Measurements from ENCODE around the gene PPM1L.
A peak's percentile ranks its signal among the peaks of the same experiment; 100 is the strongest.

PPM1L gene

DNA sequence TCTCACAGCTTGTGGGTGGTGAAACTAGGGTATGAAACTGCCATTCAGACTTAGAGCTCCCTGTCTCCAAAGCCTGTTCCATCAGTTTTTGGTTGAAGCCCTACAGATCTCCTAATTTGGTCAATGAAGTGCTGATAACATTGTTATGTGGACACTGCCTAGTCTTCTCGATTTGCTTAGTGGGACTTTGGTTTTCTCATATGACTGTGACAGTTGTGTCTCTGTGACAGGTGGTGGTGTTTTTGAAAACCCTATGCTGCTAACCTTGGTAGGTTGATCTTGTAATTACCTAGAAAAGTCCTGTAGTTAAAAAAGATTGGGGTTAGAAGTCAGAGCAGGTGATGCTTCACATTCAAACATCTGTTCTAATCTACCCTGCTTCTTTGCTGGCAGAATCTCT is 9.2 kb downstream of the PPM1L start:
- DNase-seq, result no peak

DNA sequence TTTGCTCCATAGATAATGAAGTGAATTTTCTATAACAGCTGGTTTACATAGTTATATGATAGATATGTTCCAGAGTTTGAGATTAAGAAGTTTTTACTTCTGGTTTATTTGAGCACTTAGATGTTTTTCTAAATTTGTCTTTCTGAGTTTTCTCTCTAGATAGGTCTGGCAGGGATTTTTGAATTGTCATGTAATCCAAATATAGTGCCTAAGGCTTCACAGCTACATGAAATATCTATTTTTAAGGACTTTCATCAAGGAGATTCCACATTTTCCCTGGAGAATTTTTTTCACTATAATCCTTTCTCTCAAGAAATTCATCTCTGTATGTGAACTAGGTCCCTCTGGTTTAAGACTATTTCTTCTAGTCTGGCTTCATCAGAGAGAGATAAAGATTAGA is 12.0 kb downstream of the PPM1L start:
- DNase-seq, result no peak

DNA sequence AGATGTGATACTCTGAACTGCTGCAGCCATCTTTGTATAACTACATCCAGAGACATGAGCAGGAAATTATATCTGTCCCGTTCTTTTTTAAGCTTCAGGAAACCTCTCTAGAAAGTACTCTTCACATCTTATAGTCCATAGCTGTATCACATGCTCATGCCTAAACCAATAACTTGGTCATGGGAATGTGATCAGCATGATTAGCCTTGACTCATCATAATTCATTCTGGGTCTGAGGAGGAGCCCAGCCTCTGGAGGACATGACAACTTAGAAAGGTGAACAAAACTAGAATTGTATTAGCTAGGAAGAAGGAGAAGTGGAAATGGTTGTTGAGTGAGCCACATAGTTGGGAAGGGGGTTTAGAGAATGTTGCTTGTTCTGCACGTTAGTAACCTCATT is 12.9 kb downstream of the PPM1L start:
- DNase-seq, result no peak

DNA sequence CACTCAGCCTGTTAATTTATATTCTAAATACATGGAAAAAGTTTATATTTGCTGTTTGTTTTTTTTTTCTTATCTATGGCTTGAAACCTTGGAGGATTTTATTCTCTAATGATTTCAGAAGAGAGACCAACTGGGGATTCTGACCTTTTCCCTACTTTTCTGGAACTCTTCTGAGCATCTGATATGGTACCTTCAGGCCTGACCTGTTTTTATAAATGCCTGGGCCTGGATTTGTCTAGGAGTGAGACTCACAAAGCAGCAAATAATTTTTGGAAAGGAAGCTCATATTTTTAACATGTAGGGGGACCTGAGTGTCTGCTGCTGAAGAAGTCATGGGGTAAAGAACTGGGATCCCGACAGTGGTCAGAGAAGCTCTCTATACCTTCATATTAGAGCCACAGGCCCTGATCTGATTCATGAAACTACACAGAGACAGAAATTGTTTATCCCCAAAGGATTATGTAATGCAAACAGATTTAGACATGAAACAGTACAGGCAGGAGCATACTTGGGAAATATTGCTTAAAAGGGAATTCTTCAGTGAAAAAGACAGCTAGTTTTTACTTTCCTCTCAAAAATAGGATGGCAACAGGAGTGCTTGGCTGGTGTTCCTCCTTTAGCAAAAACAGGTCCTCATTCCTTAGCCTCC is 15.9 kb downstream of the PPM1L start:
- DNase-seq, result no peak

DNA sequence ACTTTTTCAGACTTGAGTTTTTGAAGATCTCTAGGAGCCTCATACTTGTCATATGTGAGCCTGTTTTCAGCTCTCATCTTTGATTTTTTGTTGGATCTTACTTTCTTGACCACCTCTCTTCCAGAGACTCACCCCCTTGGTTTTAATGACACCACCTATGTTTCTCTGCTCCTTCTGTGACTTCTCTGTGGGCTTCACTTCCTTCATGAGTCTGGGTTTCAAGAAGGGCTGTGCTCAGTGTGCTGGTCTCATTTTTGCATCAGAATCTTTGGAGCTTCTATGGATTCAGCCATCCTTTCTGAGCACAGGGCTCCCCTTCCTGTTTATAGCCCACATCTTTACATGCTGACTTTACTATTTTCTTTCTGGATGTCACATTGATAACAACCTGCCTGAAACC is 17.7 kb downstream of the PPM1L start:
- DNase-seq, result no peak

DNA sequence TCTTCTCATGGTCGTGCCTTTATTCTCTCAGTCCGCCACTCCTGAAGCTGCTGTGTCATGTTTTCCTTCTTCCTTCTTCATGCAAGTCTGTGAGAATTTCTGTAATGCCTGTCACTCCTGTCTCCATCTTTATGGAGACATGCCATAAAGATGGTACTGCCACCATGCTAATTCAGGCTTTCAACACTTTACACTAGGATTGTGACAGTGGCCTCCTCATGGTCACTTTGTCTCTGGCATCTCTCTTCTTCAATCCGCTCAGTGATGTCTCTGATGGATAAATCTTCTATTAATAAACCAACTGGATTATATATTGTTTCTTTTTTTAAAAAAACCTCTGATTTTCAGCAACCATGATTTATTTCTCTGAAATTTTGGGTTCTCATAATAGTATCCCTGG is 18.1 kb downstream of the PPM1L start:
- DNase-seq, result no peak

DNA sequence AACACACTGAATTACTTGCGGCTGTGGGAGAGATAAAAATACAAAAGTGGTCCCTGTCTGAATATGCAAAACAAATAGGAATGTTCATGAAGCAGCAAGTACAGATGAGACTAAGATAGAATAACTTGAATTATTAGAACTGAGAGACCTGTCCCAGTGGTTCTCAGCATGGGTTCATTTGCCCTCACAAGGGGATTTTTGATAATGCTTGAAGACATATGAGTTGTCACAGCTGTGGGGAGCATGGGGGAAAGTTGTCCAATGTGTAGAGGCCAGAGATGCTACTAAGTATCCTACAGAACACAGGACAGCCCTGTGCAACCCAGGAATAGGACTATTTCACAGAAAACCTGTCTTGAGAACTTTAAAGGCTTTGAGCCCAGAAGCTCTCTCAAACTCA is 22.4 kb downstream of the PPM1L start:
- DNase-seq, result no peak

DNA sequence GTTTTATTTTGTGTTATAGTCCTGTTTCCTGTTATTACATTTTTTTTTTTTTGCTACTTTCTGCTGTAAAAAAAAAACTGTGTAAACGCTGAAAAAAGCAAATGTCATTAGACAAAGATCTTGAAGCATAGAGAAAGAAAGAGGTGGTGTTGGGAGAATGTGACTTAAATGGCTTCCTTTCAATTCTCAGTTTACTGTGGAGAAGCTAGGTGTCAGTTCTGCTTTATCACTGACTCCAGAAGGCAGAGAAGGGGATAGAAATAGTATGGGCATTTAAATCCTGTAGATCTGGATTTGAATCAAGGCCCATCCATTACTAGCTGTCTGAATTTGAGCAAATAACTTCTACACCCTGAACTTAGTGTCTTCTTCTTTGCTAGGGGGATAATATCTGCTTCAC is 23.0 kb downstream of the PPM1L start:
- DNase-seq, result no peak

DNA sequence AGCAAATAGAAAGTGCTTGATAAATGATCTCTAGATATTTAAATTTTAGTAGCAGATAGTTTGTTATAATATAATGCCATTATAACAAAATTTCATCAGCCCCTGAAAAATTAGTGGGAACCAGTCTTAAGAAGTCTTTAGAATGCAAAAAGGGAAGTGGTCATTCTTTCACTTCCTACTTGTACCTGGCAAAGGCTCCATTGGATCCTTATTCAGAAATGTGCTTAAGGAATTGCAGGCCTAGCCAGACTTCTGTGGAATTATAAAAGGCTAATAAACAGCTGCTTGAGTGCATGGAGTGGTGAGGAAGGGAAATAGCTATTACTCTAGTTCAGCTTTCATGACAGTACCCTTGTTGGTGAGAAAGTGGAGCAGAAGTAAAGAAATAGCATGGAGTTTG is 24.2 kb downstream of the PPM1L start:
- no peak for DNase-seq

DNA sequence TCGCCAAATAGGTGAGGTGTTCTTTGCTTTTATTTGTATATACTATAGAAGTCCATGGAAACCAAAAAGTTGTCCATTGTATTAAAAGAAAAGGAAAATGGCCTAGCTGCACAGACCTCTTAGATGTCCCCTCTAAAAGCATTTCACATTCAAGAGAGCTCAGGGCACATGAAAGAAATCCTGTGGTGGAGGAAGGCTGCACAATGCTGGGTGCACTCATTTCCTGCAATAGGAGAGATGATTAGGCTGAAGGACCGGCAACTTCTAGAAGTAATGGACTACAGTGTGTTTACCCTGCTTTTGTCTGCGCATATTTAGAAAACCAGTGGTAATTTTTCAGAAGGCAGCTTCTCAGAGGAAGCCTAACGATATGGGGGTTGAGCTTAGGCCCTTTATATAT is 25.4 kb downstream of the PPM1L start:
- no peak for DNase-seq

DNA sequence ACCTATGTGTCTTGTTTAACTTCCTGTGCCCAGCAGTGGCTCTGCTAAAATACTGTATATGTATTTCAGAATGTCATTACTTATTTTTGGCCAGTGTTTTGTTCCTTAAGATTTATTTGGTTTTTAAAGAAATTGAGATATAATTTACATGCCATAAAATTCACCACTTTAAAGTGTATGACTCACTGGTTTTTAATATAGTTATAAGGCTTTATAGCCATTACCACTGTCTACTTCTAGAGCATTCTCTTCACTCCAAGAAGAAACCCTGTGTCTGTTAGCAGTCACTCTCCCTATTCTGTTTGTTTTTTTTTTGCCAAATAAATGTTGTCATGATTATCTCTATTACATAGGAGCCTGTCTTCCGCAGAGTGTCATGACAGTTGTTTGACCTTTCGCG is 25.8 kb downstream of the PPM1L start:
- DNase-seq, result no peak

DNA sequence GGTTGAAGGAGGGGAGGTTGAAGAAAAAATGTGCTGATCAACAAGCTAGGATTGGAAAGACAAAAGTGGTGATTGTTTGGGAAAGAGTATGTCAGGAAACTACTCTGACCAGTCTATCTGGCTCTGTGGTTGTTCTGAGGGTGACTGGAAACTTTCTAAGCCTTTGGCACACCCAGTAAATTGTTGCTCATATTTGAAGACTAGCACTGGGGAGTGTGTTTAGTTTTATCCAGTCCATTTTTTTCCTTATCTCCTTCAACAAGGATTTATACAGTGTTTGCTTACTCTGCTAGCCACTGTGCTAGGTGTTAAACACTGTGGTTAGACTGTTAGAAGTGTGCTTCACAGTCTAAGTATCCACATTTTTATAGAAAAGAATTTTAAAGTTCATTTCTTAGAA is 28.8 kb downstream of the PPM1L start:
- no peak for DNase-seq

DNA sequence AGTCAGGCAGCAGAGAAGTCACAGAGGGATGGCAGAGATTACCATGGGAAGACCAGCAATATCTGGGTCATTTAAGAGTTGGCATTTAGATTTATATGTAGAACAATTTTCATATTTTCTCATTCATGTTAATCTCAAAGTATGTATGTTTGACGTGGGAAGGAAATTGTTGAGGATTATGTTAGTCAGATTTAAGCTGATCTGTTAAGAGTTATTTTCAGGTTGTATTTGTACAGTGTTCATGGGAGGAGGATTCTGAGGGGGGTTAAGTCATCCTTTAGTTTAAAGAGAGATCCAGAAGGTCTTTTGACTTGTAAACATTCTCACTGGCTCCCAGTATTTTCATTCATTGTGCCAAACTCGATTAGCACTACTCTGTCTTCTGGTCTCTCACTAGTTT is 34.7 kb downstream of the PPM1L start:
- DNase-seq, result no peak

DNA sequence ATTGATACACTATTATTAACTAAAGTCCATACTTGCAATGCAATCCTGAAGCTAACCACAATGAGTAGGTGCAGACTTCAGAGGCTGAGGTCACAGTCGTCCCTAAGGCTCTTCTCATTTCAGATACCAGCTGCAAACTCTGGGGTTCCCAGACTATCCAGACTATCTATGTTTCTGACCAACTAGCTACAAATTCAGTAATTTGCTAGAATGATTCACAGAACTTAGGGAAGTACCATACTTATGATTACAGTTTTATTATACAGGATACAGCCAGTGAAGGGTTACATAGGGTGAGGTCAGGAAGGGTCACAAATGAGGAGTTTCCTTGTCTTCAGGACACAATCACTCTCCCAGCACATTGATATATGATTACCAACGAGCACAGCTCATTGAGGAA is 36.5 kb downstream of the PPM1L start:
- DNase-seq, result no peak

DNA sequence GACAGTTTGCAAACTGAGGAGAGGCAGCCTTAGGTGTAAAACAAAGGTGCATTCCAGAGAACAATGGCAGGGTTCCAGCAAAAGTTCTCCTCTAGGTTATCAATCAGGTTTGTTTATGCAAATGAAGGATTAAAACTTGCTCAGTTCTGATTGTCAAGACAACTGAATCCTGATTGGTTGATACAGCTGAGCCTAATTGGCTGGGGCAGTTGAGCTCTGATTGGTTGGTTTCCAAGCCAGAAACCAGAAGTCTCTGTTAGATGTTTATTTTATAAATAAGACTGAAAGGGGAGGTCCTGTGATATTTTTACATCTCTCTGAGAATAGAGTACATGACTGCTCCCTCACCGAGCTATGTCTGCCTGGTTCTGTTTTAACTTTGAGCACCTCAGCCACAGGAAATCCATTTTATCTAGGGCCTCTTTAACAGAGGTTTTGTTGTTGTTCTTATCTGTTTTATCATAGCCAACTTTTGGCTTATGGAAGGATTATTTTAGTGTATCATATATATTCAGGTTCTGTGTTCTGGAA is 37.8 kb downstream of the PPM1L start:
- no peak for DNase-seq

DNA sequence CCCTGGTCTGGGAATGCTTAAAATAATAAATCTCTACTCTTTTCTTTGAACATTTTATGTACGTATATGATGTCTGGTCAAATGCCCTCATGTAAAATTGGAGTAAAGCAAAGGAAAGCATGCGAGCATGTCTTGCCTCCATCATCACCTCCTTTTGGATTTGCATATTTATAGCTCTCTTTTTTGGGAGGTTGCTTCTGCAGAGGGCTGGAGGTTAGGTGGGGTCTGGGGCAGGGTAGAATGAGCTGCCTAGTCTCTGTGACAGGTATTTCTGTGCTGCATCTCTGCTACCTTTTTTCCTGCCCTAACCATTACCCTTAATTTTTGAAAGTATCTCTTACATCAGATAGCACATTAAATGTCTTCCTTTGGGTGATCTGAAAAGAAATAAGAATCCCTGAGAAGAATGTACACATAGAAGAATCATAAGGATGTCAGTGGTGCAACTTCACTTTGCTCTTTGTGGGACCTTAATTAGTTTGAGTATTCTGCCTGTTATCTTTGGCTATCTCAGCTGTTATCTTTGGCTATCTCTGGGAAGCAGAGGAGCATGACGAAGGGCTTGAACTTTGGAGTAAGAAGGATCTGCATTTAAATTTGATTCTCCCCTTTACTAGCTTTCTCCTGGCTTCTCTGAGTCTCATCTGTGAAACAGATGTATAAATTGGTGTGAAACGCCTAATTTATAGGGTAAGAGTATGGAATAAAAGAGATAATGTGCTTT is 40.2 kb downstream of the PPM1L start:
- DNase-seq, result no peak

DNA sequence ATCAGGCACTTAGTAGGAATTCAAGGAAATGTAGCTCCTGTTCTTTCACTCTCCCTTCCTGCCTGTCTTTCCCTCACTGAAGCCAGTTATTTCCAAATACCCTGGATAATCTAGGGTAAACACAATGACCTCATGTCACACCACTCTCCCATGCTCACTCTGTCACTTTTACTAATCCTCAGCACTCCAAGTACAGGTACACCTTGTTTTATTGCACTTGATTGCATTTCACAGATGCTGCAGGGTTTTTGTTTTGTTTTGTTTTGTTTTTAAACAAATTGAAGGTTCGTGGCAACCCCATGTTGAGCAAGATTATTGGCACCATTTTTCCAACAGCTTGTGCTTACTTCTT is 40.8 kb downstream of the PPM1L start:
- peak in 1 of 14 donors; percentile 72 for DNase-seq

DNA sequence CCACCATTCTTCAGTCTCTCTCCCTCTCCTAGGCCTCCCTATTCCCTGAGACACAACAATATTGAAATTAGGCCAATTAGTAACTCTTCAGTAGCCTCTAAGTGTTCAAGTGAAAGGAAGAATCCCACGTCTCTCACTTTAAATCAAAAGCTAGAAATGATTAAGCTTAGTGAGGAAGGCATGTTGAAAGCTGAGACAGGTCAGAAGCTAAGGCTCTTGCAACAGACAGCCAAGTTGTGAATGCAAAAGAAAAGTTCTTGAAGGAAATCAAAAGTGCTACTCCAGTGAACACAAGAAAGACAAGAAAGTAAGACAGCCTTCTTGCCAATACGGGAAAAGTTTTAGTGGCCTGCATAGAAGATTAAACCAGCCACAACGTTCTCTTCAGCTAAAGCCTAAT is 41.3 kb downstream of the PPM1L start:
- no peak for DNase-seq

DNA sequence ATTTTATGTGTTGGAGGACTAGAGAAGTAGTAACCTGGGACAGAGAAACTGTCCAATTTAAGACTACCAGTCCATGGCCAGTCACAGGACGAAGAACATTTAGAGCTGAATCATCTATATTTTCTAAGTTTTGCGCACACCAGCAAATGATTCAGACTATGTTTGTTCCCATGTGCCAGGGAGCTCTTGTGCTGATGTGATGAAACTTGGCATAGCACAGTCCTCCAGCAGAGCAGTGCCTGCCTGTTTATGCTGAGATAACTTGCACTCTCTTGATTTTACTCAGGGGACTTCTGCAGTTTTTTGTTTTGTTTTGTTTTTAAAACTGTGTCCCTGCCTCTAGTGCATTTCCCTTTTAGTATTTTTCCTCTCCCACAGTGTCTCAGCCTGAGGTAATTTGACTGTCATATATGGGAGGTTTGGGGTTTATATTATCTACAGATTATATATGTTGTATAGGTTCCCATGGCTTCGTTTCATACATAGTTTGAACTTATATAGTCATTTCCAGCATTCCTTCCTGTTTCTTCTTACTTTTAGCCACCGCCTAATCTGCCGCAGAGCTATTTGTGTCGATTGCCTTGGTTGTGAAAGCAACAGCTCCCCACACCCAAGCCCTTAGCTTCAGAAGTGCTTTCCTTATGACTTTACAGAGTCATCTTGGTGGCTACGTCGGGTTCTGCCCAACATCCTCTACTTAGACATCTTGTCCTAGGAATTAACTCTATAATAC is 45.5 kb downstream of the PPM1L start:
- peak in 2 of 14 donors; percentile 6 to 10 for DNase-seq

DNA sequence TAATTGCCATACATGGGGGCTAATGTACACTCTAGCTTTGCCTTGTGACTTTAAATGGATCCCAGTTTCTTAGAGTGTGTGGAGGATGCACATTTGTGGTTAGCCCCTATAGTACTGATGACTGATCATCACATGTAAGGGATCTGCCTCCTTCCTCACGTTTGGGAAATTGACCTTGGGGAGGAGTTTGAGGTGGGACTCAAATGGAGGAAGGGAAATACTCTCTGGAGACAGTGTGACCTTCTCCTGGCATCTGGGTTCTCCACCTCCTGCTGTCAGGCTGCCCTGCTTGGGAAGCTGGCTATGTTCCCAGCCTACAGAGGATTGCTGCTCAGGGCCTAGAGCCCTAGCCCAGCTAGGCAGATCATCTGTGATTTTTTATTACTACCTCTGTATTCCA is 48.7 kb downstream of the PPM1L start:
- peak in 4 of 14 donors; percentile 12 to 44 (median 18) for DNase-seq

DNA sequence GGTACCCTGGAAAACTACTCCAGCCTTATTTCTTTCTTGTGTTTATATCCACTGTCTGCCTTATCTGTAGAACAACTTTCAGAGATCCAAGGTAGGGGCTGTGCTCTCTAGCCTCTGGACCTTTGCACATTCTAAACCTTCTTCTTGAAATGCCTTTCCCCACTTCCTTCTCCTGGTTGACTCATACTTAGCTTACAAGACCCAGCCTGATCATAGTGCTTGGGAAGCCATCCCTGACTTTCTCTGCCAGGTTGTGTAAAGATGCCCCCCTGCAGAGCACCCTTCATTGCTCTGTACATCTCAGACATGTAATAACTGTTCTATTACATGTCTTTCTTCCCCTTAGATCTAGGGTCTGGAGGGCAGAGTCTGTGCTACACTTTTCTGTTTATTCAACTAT is 50.1 kb downstream of the PPM1L start:
- no peak for DNase-seq

DNA sequence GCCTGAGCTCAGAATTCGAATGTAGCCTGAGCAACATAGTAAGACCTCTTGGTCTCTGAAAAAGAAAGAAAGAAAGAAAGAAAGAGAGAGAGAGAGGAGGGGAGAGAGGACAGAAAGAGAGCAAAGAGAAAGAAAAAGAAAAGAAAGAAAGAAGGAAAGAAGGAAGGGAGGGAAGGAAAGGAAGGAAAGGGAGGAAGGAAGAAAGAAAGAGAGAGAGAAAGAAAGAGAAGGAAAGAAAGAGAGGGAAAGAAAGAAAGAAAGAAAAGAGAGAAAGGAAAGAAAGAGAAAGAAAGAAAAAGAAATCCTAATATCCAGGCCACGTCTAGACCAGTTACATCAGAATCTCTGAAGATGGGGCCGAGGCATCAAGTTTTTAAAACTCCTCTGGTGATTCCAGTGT is 50.7 kb downstream of the PPM1L start:
- DNase-seq, result no peak

DNA sequence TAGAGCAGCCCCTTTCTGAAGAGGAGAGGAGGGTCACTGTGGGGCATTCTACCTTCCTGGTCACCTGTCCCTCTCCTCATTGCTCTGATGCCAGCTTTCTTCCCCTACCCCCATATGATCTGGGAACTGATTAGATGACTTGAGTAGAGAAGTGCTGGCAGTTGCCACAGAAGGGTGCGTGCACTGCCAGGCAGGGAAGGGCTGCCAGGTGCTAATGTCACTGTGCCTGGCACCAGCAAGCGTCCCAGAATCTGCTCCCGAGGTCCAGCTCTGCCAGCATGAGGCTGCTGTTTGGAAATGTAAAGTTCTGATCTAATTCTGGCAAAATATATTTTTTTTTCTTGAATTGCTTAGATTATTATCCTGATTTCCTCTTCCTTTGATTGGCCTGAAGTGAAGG is 52.8 kb downstream of the PPM1L start:
- peak in 3 of 14 donors; percentile 14 to 83 (median 34) for DNase-seq

DNA sequence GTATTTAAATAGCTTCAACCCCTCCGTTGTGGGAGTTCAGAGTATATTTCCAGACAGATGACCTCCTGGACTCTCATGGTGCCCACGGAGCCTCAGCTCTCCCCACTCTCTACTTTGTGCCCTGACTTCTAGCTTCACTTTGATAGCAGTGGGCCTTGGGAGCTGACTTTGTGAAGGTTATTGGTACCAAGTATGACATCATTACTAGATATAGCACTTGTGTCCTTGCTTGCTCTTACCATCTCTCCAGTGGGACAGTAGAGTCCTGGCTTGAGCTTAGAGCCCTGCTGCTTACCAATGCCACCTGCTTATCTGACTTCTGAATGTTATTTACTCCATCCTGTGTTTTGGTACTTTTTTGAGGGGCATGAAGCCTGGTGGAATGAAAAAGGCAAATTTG is 53.4 kb downstream of the PPM1L start:
- DNase-seq, result no peak

Measured in C1 segment of cervical spinal cord (tissue), 14 donors.